Erythroblast (primary cell): ENCODE measurements around the gene KCNF1.

Source experiments
- GATA1 ChIP-seq: IDR thresholded peaks from 2 replicates; pipeline ENCODE4 v1.6.1; 2011; ENCODE audit warnings: low read depth, mild to moderate bottlenecking, control low read depth, low read length, moderate library complexity
- POLR2A ChIP-seq: IDR thresholded peaks from 2 replicates; pipeline ENCODE4 v1.6.1; 2011; ENCODE audit warnings: mild to moderate bottlenecking, low read length

DNA sequence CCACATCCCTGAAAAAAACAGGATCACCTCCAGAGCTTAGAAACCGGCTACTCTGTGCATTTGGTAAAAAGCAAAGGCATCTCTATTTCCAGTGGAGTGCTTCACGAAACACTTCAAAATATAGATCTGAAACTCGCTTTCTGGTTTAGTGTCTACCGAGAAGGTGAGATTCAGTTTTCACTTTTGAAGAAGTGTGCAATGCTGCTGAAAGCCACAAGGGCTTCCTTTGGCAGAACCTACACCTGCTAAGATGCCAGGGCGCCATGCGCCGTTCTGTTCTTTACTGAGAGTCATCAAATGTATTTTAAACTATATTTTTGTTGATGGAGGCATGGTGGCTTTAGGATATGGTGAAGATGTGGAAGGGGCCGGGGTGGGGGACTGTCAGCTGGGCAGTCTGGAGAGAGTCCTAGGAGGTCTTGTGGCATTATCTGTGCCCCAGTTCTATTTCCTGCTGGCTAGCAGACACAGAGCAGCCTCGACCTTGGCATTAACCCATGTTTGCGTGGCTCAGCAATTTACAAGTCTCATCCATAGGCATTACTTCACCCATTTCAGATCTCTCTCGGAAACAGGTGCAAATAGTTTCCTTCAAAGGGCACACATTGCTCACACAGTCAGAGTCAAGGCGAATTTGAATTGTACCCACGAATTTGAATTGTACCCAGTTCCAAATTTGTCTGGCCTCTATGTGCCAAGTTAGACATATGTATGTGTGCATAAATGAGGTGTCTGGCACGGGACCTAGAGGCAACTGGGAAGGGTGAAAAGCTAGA is 46.7 kb upstream of the KCNF1 start:
- TF ChIP-seq POLR2A: no peak
- no peak for TF ChIP-seq GATA1
